Sciatic nerve (tissue), 2 donors: Measurements from ENCODE around the gene INSIG1. TPM values are rescaled to one million over a fixed set of nuclear protein-coding genes. Genes with fewer than 3 reads are reported as not detected.

Experiments
- ATAC-seq: fragments of 200-7000 bp; cut with Tn5 transposase; one replicate; pipeline ENCODE4 v1.9.1; 2020; ENCODE audit warnings: mild to moderate bottlenecking, moderate library complexity
- DNase-seq: peaks from one replicate; pipeline ENCODE4 v3.0.0-alpha.2; 2020; ENCODE audit warnings: low spot score
- intact Hi-C: fragments of 100-400 bp; cut with DNase I; formaldehyde crosslinking; loops from one replicate; pipeline ENCODE4 v1.14.2; 2022
- total RNA-seq: library from RNA; stranded (reverse); fragmentation: NEBNext Ultra II Directional; extraction: Animal tissue kit (Norgen Biotek cat#: 25700); gene quantifications from one replicate; pipeline ENCODE4 v1.2.1, GENCODE V29; 2021
- donor health status: DM: no; HTN: no; CAD: no.
- donor health status: DM: no; HTN: no; CAD: no.

Gene INSIG1
- total RNA-seq, 1 donor from 2014 or later = 116 TPM

DNA sequence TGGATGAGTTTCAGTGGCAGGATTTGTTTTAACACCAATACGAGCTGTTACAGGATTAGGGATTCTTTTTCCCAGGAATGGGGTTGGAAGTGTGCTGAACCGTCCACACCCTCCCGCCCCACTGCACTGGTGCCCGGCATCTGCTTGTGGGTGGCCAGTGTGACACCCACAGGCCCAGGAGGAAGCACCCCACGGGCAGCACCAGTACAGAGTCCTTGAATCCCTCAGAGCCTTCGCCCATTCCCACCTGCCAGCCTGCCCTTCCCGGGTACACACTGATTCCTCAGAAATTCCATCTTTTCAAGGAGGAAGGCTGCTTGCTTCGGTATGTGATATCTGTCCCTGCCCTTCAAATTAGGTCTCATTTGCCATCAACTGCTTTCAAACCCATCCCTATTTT is 15.4 kb downstream of the INSIG1 start:
- ATAC-seq (no peak), DNase-seq (no peak)
- intact Hi-C loops = no loop called here

DNA sequence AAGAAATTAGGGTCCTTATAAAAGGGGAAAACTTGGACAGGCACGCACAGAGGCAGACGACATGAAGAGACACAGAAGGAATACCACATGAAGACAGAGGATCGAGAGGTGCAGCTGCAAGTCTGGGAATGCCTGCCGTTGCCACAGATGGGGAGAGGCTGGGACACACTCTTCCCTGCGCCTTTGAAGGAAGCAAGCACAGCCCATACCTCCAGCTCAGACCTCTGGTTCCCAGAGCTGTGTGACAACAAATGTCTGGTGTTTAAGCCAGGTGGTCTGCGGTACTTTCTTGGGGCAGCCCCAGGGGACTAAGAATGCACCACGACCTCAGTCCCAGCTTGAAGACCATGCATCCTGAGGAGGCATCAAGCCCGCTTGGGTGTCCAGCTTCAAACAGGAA is 18.3 kb downstream of the INSIG1 start:
- ATAC-seq = no peak
- intact Hi-C loops = no loop called here
- no peak for DNase-seq

DNA sequence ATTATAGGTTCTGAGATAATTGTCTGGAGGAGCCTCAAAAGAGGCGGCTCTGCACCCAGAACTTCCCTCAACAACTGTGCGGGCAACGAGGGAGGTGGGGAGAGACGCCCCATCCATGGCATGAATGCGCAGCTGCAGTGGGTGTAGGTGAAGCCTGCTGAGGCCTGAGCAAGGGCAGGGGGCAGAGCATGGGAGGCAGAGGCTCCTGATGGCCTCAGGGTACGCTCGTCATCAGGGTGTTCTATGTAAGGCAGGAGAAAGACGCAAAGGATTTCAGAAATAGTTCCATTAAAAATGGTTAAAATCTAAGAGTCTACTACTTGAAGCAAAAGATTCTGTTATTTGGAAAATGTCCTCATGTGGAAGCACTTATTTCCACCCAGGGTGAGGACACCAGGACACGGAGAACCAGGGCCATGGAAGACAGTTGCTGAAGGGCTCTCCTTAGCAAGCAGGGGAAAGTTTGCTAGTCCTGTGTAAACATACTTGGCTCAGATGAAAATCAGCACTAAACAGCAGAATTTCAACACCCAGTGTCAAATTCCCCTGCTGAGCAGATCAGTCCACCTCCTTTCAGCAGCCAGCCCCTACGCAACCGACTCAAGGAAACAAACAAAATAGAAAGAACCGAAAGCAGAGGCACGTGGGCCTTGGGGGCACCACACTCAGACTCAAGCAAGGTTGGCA is 18.9 kb downstream of the INSIG1 start:
- DNase-seq (no peak), ATAC-seq (no peak)

DNA sequence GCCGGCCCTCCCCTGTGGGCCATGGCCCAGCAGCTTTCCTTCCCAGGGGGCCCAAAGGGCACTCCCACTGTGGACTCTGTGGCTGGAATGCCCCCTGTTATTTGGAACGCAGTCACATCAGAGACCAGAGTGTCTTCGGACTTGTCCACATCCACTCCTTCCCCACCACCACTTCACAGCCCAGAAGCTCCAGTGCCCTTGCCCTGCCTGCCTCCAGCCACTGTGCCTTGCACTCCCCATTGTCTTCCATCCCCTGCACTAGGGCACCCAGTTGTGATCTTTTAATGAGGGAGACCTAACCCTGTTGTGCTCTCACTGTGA is 19.4 kb downstream of the INSIG1 start:
- ATAC-seq (no peak), DNase-seq (no peak)
- intact Hi-C loops = no loop called here

More for the DNA sequence above, 18.9 kb downstream of the INSIG1 start:
- intact Hi-C loops = no loop called here

DNA sequence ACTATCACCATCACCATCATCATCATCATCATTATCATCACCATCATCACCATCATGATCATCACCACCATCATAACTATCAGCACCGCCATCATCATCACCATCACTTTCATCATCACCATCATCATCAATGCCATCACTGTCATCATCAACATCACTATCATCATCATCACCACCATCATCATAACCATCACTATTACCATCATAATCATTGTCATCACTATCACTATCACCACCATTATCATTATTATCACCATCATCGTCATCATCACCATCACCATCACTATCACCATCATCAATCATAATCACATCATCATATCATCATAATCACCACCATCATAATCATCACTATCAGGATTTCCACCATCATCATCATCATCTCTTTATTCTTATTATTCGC is 20.6 kb downstream of the INSIG1 start:
- intact Hi-C loops = no loop called here
- ATAC-seq = no peak
- DNase-seq = no peak

DNA sequence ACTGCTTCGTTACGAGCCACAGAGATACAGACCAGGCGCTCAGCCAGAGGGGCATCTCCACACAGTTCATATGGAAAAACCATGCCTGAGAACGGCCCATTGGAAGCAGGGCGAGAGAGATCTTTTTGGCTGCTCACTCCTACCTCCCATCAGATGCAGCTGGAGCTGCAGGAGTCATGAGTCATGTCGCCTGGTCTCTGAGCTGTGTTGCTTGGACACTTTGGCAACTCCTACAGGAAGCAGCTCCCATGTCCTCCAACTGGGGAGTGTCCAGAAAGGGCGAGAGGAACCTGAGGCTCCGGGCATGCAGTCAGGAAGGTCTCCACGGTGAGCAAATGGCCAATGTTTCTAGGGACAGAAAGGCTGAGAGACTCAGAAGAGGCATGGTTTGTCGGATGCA is 24.9 kb downstream of the INSIG1 start:
- no peak for DNase-seq
- intact Hi-C loops = no loop called here
- no peak for ATAC-seq

DNA sequence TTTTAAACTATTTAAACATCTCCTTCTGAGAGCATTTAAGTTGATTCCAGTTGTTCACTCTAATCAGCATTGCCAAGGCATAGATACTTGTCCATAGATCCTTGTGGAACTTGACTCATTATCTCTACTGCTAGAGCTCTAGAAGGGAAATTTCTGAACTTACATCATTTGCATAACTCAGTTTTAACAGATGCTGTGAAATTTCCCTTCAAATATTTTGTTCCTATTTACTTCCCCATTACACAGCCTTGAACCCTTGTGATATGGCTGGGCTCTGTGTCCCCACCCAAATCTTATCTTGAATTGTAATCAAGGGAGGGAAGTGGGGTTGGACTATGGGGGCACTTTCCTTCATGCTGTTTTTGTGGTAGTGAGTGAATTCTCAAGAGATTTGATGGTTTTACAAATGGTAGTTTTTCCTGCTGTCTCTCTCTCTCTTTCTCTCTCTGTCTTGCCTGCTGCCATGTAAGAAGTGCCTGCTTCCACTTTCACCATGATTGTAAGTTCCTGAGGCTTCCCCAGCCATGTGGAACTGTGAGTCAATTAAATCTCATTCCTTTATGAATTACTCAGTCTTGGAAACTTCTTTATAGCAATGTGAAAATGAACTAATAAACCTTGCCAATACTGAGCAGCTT is 25.4 kb downstream of the INSIG1 start:
- DNase-seq (no peak), ATAC-seq (no peak)
- intact Hi-C loops = no loop called here

DNA sequence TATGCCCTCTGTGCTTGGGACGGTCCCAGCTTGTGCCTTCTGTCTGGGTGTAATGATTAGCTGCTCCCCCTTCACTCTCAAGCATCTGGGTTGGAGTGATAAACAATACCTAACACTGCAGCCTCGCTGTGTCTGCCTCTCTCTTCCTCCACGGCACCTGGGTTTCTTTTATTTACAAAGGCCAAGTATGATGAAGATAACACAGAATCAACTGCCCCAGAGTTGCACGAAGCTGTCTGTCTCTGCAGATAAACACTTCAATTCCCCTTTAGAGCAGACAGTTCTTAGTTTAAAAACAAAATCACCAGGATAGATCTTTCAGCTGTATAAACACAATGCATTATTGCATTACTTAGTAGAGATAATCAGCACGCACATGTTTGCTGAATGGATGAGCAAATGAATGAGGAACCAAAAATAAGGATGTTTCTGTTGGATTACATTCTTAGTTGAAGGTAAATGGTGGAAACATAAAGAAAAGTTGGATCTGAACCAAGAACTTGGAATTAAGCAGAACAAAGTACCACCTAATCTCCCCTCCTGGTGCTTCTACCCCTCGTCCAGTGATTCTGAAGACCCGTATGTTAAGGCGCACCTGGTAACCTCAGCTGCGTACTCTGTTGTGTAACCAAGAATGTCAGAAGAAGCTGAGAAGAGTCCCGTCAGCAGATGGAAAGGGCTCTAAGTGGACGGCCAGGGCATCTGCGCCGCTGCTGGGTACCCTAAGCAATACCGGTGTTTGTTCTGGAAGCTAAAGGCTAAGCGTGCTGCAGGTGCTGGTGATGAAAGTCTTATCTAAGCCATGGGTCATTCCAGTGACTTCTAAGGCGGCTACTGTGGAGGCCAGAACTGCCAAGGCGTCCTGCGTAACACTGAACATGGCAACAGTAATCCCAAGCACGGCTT is 26.6 kb downstream of the INSIG1 start:
- no peak for DNase-seq
- intact Hi-C loops = no loop called here
- ATAC-seq = no peak

DNA sequence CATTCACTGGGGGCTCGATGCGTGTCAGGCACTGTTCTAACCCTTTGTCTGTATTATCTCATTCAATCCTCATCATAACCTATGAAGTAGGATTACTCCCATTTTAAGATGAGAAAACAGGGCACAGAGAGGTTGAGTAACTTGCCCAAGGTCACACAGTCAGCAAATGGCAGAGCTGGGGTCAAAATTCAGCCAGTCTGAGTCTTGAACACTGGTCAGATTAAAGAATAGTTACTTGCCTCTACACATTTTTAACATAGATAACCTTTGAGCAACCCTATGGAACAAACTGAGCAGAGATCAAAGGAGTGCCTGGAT is 27.2 kb downstream of the INSIG1 start:
- intact Hi-C loops = no loop called here
- ATAC-seq (no peak), DNase-seq (no peak)

DNA sequence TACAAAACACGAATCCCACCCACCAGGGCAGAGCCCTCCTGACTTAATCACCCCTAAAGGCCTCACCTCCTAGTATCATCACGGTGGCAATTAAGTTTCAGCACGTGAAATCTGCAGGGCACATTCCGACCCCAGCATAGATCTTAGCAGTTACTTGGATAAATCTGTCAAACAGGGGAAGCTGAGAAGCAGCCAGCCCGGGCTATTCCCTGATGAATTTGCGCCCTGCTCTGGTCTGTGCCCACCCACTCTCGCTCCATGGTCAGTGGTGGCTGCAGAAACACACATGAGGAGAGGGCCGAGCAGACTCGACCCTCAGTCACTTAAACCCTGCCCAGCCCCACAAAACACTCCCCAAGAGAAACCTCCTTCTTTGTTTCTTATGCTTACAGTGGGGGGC is 28.7 kb downstream of the INSIG1 start:
- ATAC-seq (no peak), DNase-seq (no peak)
- intact Hi-C loops = no loop called here

DNA sequence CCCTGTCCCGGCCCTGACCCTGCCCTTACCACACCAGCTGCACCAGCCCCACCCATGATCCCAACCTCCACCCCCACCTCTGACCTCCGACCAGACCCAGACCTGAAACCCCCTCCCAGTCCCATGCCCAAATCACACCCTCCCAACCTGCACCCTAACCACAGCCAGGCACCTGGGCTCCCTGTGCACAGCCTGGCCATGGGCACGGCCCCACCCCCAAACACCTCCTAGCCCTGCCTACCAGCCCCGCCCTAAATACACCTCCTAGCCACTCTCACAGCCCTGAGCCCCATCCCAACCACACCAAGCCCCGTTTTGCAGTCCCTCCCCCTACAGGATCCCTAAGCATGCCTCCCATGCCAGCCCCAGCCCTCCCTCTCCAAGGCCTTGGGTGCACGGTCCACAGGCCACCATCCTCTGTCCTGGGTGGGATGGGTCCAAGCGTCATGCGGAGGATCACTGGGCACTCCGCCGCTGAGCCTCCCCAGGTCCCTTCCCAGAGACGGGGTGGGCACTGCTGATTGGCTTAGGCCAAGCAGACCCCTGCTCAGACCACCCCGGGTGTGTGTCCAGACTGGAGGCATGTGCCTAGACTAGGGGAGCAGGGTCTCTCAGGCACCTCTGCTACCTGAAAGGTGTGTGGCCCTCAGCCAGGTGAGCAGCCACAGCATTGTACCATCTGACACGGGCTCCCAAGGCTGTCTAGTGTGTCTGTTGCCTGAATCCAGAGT is 30.1 kb downstream of the INSIG1 start:
- DNase-seq = no peak
- intact Hi-C loops = no loop called here
- no peak for ATAC-seq

DNA sequence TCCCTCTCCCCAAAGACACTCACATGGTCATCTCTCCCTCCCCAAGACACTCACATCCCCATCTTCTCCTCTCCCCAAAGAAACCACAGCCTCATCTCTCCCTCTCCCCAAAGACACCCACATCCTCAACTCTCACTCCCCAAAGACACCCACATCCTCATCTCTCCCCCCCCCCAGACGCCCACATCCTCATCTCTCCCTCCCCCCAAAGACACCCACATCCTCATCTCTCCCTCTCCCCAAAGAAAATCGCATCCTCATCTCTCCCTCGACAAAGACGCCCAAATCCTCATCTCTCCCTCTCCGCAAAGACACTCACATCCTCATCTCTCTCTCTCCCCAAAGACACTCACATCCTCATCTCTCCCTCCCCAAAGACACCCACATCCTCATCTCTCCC is 31.5 kb downstream of the INSIG1 start:
- DNase-seq = no peak
- no peak for ATAC-seq
- intact Hi-C loops = no loop called here

DNA sequence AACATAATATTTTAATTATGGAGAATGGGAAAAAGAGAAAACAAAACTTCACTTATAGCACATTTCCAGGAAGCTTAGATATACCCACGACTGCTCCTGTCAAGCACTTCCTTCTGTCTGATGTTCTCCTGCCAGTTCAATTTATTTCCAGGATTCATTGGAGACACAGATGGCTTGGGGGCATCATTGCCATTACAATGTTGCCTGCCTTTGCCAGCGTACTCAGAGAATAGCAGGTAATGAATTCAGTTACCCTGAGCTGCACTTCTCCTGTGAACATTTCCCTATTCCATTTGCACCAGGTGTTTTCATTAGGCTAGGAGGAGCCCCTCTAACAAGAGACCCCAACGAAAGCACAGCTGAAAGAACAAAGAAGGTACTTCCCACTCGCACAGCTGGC is 33.7 kb downstream of the INSIG1 start:
- DNase-seq = no peak
- no peak for ATAC-seq

DNA sequence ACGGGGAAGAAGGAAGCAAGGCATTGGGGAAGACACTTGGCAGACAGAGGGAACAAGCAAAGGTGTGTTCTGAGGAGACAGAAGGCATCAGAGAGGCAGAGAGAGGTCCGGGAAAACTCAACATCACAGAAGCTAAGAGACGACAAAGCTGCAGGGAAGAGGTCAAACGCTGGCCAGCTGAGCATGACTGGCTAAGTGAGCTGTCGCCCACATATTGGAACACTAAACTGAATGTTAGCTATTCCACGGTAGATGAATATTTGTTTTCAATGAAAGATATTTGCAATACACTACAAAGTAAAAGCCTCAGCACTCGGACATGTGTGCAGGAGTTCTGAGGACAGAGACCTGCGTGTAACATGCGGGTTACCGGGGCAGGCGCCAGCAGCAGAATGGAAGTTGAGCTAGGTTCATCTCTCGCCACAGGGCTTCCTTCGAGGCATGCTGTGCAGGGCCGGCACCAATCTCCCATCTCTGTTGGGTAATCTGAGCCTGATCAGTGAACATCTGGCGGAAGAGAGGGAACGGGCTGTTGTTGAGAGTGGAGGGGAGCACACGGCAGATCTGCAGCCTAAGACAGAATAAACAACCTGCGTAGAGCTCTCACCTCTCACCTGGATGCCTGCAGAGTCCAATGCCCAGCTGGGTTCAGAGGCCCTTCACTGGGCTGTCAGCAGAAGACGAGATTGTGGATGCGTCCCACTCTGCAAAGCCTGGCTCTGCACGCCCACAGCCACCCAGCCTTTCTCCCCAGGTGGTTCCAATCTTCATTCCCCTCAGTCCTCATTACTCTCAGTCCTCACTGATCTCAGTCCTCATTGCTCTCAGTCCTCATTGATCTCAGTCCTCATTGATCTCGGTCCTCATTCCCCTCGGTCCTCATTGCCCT is 35.9 kb downstream of the INSIG1 start:
- intact Hi-C loops = no loop called here
- DNase-seq = no peak
- no peak for ATAC-seq

More for the DNA sequence above, 33.7 kb downstream of the INSIG1 start:
- intact Hi-C loops = no loop called here

DNA sequence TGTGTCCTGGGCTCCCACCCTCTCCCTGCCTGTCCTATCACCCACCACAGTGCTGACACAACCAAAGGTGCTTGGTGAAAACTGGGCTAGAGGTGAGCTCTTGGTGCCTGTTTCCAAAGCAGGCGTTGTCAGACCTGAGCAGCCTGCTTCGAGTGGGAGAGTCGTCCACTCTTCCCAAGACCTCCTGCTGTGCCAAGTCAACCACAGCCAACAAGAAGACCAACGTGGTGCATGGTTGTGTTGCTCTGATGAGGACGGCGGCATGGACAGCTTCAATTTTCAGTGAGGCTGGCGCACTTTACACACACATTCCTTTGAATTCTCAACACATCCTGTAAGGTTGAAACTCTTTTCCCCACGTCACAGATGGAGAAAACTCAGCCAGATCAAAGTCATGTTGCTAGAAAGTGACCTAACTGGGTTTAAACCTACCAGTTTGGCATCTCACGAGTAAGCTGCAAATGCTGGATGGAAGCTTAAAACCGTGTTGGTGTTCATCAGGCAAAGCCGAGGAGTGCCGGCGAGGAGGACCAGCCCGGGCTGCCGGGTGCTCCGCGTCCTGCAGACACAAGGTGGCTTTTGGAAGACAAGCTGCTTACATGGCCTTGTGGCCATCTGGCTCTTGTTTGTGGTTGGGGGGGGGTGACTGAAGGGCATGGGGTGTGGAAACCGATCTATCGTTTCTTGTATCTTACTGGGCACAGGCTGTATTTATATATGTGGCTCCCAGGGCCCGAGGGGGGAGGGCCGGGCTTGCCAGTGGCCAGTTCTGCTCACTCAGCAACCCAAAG is 39.3 kb downstream of the INSIG1 start:
- ATAC-seq (no peak), DNase-seq (no peak)
- intact Hi-C loops = loop anchor here (5.0 kb wide), 1 partner anchor 150 kb away; no protein-coding TSS in a partner anchor

DNA sequence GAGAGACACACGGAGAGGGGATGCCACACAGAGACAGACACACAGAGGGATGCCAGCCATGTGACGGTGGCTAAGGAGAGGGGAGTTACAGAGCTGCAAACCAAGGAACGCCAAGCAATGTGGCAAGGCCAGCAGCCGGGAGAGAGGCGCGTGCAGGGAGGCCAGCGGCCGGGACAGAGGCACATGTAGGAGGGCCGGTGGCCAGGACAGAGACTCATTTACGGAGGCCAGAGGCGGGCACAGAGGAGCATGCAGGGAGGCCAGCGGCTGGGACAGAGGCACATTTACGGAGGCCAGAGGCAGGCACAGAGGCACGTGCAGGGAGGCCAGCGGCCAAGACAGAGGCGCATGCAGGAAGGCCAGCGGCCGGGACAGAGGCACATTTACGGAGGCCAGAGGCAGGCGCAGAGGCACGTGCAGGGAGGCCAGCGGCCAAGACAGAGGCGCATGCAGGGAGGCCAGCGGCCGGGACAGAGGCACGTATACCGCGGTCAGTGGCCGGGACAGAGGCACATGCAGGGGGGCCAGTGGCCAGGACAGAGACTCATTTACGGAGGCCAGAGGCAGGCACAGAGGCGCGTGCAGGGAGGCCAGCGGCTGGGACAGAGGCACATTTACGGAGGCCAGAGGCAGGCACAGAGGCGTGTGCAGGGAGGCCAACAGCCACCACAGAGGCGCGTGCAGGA is 40.4 kb downstream of the INSIG1 start:
- intact Hi-C loops = loop anchor here (5.0 kb wide), 1 partner anchor 151 kb away; no protein-coding TSS in a partner anchor
- DNase-seq (no peak), ATAC-seq (no peak)

DNA sequence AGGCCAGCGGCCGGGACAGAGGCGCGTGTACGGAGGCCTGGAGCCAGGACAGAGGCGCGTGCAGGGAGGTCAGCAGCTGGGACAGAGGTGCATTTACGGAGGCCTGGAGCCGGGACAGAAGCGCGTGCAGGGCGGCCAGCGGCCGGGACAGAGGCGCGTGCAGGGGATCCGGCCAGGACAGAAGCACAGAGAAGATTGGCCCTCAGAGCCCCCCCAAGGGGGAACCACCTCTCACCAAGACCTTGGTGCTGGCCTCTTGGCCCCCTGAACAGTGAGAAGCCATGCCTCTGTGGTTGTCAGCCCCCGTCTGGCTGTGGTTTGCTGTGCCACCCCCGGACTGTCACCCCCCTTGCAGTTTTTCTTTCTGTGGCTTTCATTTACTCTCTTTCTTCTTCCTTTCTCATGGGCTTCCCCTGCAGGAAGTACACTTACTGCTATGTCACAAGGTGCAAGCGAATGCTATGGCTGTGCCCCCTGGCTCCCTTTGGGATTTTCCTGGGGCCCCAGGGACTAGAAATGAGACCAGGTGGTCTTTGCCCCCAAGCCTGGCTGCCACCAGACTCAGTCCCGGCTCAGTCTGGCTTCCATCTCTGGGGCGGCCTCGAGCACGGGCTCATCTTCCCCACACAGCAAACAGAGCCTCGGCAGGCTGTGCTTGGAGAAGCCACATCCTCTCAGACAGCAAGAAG is 41.1 kb downstream of the INSIG1 start:
- intact Hi-C loops = loop anchor here (5.0 kb wide), 1 partner anchor 151 kb away; no protein-coding TSS in a partner anchor
- DNase-seq (no peak), ATAC-seq (no peak)
